COR-L47 (cell line): Measurements from ENCODE around the gene CUZD1.
"Not testable (repeated sequence)": the region's sequence is repeated elsewhere in the genome, so short reads cannot be mapped to it uniquely, and the experiment has no call there.

Experiments
- DNase-seq: peaks from one replicate; lab custom pipeline; 2025; lab: John Stamatoyannopoulos, UW

The CUZD1 gene, protein sequence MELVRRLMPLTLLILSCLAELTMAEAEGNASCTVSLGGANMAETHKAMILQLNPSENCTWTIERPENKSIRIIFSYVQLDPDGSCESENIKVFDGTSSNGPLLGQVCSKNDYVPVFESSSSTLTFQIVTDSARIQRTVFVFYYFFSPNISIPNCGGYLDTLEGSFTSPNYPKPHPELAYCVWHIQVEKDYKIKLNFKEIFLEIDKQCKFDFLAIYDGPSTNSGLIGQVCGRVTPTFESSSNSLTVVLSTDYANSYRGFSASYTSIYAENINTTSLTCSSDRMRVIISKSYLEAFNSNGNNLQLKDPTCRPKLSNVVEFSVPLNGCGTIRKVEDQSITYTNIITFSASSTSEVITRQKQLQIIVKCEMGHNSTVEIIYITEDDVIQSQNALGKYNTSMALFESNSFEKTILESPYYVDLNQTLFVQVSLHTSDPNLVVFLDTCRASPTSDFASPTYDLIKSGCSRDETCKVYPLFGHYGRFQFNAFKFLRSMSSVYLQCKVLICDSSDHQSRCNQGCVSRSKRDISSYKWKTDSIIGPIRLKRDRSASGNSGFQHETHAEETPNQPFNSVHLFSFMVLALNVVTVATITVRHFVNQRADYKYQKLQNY

GRCh38 chr10:122845783-122846332 lies at the start of gene CUZD1:
Gene CUZD1, minus strand, starts transcription at chr10:122845857. Its CDS starts 14 bp downstream, at chr10:122845843.
- no peak for DNase-seq

DNA sequence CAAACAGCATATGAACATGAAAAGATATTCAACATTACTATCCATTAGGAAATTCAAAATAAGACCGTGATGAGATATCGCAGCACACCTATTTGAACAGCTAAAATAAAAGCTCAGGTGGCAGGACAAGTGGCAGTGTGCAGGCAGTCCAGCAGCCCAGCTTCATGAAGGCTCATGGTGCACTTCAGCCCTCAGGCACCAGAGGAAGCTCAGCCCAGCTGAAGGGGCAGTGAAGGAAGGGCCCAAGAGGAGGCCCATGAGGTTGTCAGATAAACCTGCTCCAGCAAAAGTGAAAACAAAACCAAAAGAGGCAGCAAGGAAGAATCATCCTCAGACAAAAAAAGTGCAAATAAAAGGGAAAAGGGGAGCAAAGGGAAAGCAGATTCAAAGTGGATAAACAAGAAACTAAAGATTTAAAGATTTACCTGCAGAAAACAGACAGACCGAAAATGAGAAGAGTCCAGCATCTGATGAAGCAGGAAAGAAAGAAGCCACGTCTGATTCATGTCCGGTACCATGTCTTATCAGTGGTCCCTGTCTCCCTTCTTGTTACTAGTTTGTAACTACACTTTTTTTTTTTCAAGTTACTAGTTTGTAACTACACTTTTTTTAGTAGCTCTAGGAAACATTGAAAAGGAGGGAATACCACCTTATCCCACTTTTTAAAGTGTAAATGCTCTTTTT lies 48.7 kb upstream of the CUZD1 start:
- DNase-seq, result no peak

DNA sequence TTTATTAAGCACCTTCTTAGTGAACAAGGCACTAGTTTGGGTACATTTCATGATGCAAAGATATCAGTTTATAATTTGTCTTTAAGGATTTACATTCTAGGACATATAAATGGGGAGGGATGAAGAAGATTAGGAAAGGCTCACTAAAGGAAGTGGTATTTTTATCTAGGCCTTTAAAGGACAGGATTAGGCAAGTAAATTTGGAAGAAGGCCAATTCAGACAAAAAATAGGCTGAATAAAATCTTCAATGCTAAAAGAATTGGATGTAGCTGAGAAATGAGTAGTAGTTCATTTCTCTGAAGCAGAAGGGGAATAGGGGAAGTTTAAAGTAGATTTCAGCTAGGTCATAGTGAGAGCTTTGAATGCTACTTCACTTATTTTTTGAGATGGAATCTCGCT lies 38.5 kb upstream of the CUZD1 start:
- DNase-seq, result no peak

- DNase-seq, result no peak
Observed at GRCh38 chr10:122882766-122883165, 37.1 kb upstream of the CUZD1 start.

GRCh38 chr10:122879339-122880273 lies 33.9 kb upstream of the CUZD1 start, which contains the start of gene FAM24B:
Gene FAM24B, minus strand, starts transcription at chr10:122879581. Its CDS starts 29,066 bp downstream, at chr10:122850515.
- peak; percentile 91 for DNase-seq

- no peak for DNase-seq
Observed at GRCh38 chr10:122878799-122879338, 33.2 kb upstream of the CUZD1 start.

- no peak for DNase-seq
Observed at GRCh38 chr10:122877264-122877663, 31.6 kb upstream of the CUZD1 start.

- DNase-seq, result no peak
Observed at GRCh38 chr10:122876467-122876855, 30.8 kb upstream of the CUZD1 start.

- DNase-seq, result no peak
Observed at GRCh38 chr10:122875843-122876466, 30.3 kb upstream of the CUZD1 start.

- DNase-seq, result not testable (repeated sequence)
Observed at GRCh38 chr10:122871947-122872346, 26.3 kb upstream of the CUZD1 start.

- DNase-seq, result not testable (repeated sequence)
Observed at GRCh38 chr10:122868768-122869167, 23.1 kb upstream of the CUZD1 start.

DNA sequence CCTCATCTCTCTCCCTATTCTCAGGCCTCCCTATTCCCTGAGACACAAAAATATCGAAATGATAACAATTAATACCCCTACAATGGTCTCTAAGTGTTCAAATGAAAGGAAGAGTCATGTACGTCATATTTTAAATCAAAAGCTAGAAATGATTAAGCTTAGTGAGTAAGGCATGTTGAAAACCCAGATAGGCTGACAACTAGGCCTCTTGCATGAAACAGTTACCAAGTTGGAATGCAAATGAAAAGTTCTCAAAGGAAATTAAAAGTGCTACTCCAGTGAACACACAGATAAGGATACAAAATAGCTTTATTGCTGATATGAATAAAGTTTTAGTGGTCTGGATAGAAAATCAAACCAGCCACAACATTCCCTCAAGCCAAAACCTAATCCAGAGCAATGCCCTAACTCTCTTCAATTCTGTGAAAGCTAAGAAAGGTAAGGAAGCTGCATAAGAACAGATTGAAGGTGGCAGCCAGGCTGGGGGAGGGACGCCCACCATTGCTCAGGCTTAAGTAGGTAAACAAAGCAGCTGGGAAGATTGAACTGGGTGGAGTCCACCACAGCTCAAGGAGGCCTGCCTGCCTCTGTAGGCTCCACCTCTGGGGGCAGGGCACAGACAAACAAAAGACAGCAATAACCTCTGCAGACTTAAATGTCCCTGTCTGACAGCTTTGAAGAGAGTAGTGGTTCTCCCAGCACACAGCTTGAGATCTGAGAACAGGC lies 21.3 kb upstream of the CUZD1 start:
- not testable (repeated sequence) for DNase-seq

GRCh38 chr10:122864901-122865300 lies 19.2 kb upstream of the CUZD1 start:
- DNase-seq, result no peak

- DNase-seq, result no peak
Observed at GRCh38 chr10:122864194-122864592, 18.5 kb upstream of the CUZD1 start.

DNA sequence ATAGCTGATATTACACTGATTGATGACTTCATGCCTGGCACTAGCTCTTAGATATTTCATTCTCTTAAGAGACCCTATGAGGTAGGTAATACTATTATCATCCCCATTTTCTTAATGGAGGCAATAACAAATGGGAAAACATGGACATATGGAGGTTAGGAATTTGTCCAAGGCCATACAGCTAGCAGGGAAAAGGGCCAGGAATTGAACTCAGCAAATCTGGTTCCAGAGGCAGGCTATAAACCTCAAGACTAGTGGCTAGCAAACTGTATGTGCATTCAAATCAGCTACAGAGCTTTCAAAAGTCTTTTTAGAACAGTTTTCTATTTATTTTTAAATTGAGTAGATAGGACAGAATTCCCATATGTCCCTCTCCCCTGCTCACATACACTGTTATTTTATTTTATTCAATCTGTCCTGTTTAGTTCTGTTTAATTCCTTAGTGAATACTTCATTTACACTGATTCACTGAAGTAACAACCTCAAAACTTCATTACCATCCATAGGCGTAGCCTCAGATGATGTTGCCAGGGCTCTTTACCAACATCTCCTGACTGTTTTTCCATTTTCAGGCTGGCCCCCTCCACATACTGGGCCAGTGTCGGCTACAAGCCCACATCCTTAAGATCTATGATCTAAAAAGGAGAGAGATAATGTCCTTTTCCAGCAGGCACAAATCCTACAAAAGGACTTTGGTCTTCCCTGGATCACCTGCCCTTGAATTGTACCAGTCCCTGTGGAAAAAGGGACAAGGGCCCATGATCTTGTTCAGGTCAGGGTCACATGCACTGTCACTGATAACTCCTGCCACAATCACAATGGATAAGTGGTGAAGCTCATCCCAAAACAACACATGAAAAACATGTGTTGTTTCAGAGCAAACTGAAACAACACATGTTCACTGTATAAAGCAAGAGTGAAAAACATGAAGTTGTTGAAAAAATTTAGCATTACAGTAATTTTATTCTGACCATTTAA lies 17.8 kb upstream of the CUZD1 start:
- no peak for DNase-seq

DNA sequence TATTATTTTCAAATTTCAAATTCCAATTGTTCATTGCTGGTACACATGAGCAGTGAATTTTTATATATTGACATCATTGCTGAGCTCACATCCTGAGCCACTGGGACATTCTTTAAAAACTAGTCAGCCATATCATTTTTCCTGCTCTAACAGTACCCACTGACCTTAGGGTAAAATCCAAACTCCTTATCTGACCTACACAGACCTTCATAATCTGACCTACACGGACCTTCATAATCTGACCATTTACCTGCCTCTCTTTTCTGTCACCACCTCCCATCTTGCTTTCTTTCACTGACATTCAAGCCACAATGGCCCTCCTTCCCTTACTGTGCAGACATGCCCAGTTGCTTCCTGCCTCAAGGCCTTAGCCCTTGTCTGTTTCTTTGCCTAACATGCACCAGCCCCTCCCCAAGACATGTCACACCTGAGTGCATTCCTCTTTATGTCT lies 16.1 kb upstream of the CUZD1 start:
- no peak for DNase-seq

GRCh38 chr10:122859527-122859926 lies 13.9 kb upstream of the CUZD1 start:
- no peak for DNase-seq

GRCh38 chr10:122858042-122858441 lies 12.4 kb upstream of the CUZD1 start:
- not testable (repeated sequence) for DNase-seq

DNA sequence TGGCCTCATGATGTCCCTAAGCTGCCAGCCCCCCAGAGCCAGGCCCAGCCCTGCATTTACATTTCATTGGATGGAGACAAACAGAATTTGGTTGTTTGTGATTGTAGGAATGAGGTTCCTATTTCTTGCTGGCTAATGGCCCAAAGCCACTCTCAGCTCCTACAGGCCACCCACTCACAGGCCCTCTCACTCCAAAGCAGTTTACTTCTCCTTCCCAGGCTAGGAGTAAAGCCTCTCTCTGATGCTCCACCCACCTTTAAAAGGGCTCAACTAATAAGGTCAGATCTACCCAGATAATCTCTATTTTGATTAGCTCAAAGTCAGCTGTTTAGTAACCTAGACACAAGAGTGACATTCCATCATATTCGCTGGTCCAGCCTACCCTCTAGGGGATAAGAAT lies 11.2 kb upstream of the CUZD1 start:
- DNase-seq, result no peak
